KMS-11 (cell line): ENCODE measurements around the gene IL1RL1.
"Not testable (repeated sequence)": the region's sequence is repeated elsewhere in the genome, so short reads cannot be mapped to it uniquely, and the experiment has no call there.

Experiments used
- H2AFZ ChIP-seq: fragments of 200-600 bp; sonication (generic); 2 replicates; pipeline ENCODE4 v1.6.1; 2016; ENCODE audit warnings: antibody characterized with exemption, mixed run types, low read depth
- H3K27ac ChIP-seq: fragments of 200-600 bp; sonication (generic); 2 replicates; pipeline ENCODE4 v1.6.1; 2016; ENCODE audit warnings: mild to moderate bottlenecking, mixed run types
- H3K27me3 ChIP-seq: fragments of 200-600 bp; sonication (generic); 2 replicates; pipeline ENCODE4 v1.6.1; 2017; ENCODE audit warnings: mild to moderate bottlenecking, low read depth, mixed run types, moderate library complexity; ENCODE audit not compliant: insufficient read depth
- H3K36me3 ChIP-seq: fragments of 200-600 bp; sonication (generic); 2 replicates; pipeline ENCODE4 v1.6.1; 2017; ENCODE audit warnings: mild to moderate bottlenecking, mixed run types; ENCODE audit not compliant: insufficient read depth
- H3K4me1 ChIP-seq: fragments of 200-600 bp; sonication (generic); 2 replicates; pipeline ENCODE4 v1.6.1; 2016; ENCODE audit warnings: mild to moderate bottlenecking, low read depth, mixed run types; ENCODE audit not compliant: poor library complexity, severe bottlenecking
- H3K4me2 ChIP-seq: fragments of 200-600 bp; sonication (generic); 2 replicates; pipeline ENCODE4 v1.7.0; 2016; ENCODE audit warnings: mild to moderate bottlenecking, mixed run types
- H3K4me3 ChIP-seq: fragments of 200-600 bp; sonication (generic); IDR thresholded peaks from 2 replicates; pipeline ENCODE4 v1.6.1; 2017; ENCODE audit warnings: low read depth, low read length, mixed read lengths; ENCODE audit not compliant: insufficient read depth
- H3K79me2 ChIP-seq: fragments of 200-600 bp; sonication (generic); 2 replicates; pipeline ENCODE4 v1.6.1; 2016; ENCODE audit warnings: low read depth, mixed run types; ENCODE audit not compliant: insufficient read depth
- H3K9ac ChIP-seq: fragments of 200-600 bp; sonication (generic); 2 replicates; pipeline ENCODE4 v1.6.1; 2016; ENCODE audit warnings: mild to moderate bottlenecking, mixed run types
- H4K20me1 ChIP-seq: fragments of 200-600 bp; sonication (generic); 2 replicates; pipeline ENCODE4 v1.6.1; 2016; ENCODE audit warnings: mild to moderate bottlenecking, mixed run types; ENCODE audit not compliant: insufficient read depth
- CTCF ChIP-seq: fragments of 200-600 bp; sonication (generic); conservative IDR thresholded peaks from 2 replicates; pipeline ENCODE4 v1.6.1; 2017; ENCODE audit warnings: low read depth, mild to moderate bottlenecking, antibody characterized with exemption, low read length, moderate library complexity, mixed read lengths

Gene IL1RL1

GRCh38 chr2:102321941-102322719 is 10.8 kb downstream of the IL1RL1 start:
- TF ChIP-seq CTCF: no peak
- H3K27ac ChIP-seq: no peak overlapping the region
- H3K9ac ChIP-seq: no peak overlapping the region
- H3K4me1 ChIP-seq: no peaks in the 10 kb centered on the region
- no peaks in the 10 kb centered on the region for H4K20me1 ChIP-seq
- no peaks in the 10 kb centered on the region for H3K27me3 ChIP-seq
- H3K4me2 ChIP-seq: no peak overlapping the region
- H3K36me3 ChIP-seq: no peaks in the 10 kb centered on the region
- no peak overlapping the region for H2AFZ ChIP-seq
- H3K4me3 ChIP-seq: no peak overlapping the region
- no peaks in the 10 kb centered on the region for H3K79me2 ChIP-seq

GRCh38 chr2:102324914-102325313 is 13.6 kb downstream of the IL1RL1 start:
- not testable (repeated sequence) for H3K79me2 ChIP-seq, H3K4me1 ChIP-seq, H3K4me3 ChIP-seq, H3K36me3 ChIP-seq, H2AFZ ChIP-seq, H4K20me1 ChIP-seq, H3K27ac ChIP-seq, H3K9ac ChIP-seq, H3K27me3 ChIP-seq, H3K4me2 ChIP-seq

GRCh38 chr2:102331311-102331980 is 20.1 kb downstream of the IL1RL1 start:
- H3K27ac ChIP-seq: no peak overlapping the region
- H3K79me2 ChIP-seq: no peaks in the 10 kb centered on the region
- H3K36me3 ChIP-seq: no peaks in the 10 kb centered on the region
- no peak overlapping the region for H3K4me3 ChIP-seq
- no peak overlapping the region for H2AFZ ChIP-seq
- no peak overlapping the region for H3K9ac ChIP-seq
- H3K4me1 ChIP-seq: no peaks in the 10 kb centered on the region
- no peaks in the 10 kb centered on the region for H4K20me1 ChIP-seq
- H3K27me3 ChIP-seq: no peaks in the 10 kb centered on the region
- no peak overlapping the region for H3K4me2 ChIP-seq
- TF ChIP-seq CTCF: no peak

GRCh38 chr2:102334486-102334885 is 23.1 kb downstream of the IL1RL1 start:
- Histone ChIP-seq H3K36me3 (no peaks in the 10 kb centered on the region), H3K4me2 (no peak overlapping the region)

More at GRCh38 chr2:102334486-102334885, 23.1 kb downstream of the IL1RL1 start:
- Histone ChIP-seq H3K4me1 (peaks cover 5% of the 10 kb centered on the region), H4K20me1 (no peaks in the 10 kb centered on the region), H3K9ac (no peak overlapping the region), H3K79me2 (no peaks in the 10 kb centered on the region), H3K4me3 (no peak overlapping the region), H3K27ac (no peak overlapping the region), H2AFZ (no peak overlapping the region), H3K27me3 (no peaks in the 10 kb centered on the region)
- no peak for TF ChIP-seq CTCF
